ENCODE measurements around the gene ZBTB24. TPM values are rescaled to one million over a fixed set of nuclear protein-coding genes. Genes with fewer than 3 reads are reported as not detected.

The ZBTB24 gene
- total RNA-seq, 6 experiments from 2014 or later = 5.7 to 6.3 (median 6.1) TPM

DNA sequence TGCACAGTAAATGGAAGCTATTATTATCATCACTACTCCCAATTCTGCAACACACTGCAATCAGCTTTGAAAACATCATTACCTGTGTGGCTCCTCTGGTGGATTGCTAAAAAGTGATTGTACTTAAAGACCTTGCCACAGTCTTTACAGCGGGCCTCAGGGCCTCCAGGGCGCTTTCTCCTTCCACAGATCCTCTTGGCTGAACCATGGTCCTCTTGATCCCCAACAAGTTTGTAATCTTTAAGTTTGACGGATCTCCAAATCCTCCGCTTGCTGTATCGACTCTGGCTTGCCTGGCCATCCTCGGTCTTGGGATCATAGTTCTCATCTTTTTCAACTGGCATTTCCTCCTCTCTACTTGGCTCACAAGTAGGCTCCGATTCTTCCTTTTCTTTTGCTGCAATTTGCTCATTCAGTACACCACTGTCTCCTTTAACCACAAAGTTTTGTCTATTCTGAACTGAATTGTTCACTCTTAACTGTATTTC is 2.0 kb downstream of the ZBTB24 start:
- Mint-ChIP-seq H3K9me3 (no peaks in the 10 kb centered on the region), H3K36me3 (ENCODE audit: low read depth) (peaks cover 43% of the 10 kb centered on the region), H3K27me3 (ENCODE audit: insufficient read depth) (peaks cover 3% of the 10 kb centered on the region; the same call in 1 of the 2 replicates), H3K4me1 (ENCODE audit: low read depth) (peaks cover 58% of the 10 kb centered on the region), H3K4me3 (peak overlapping the region; percentile 50), H3K27ac (no peak overlapping the region)
- TF ChIP-seq CTCF (IDR thresholded peaks at IDR 0.05) = no peak
- no peak for DNase-seq

GRCh38 chr6:109478841-109479624 is 4.0 kb downstream of the ZBTB24 start:
- no peaks in the 10 kb centered on the region for H3K9me3 Mint-ChIP-seq
- peak overlapping the region; percentile 14 for H3K27ac Mint-ChIP-seq
- peaks cover 53% of the 10 kb centered on the region for H3K36me3 Mint-ChIP-seq (ENCODE audit: low read depth)
- no peaks in the 10 kb centered on the region for H3K27me3 Mint-ChIP-seq (ENCODE audit: insufficient read depth)
- no peak for TF ChIP-seq CTCF (IDR thresholded peaks at IDR 0.05)
- peaks cover 57% of the 10 kb centered on the region for H3K4me1 Mint-ChIP-seq (ENCODE audit: low read depth)
- DNase-seq = no peak
- H3K4me3 Mint-ChIP-seq = peak overlapping the region; percentile 77

DNA sequence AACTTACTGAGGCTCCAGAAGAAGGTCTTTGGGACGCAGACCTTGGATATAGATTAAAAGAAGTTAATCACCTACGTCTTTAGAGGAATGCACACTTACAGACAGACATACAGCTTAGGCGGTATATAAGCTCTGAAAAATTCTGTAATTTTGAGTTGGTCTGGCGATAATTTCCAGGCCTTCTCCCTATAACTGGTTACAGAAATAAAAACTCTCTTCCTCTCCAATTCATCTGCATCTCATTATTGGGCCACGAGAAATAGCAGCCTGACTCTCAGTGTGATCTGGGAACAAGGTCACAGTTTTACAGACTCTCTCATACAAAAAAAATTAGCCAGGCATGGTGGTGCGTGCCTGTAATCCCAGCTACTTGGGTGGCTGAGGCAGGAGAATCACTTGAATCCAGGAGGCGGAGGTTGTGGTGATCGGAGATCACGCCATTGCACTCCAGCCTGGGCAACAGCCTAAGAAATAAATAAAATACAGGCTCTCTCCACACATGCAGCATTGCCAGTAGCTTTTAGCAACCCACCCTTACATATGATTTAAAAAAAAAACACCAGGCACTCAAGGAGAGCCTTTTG is 4.7 kb downstream of the ZBTB24 start:
- no peak for DNase-seq
- Mint-ChIP-seq H3K9me3 (no peaks in the 10 kb centered on the region), H3K4me3 (peak overlapping the region; percentile 77), H3K4me1 (ENCODE audit: low read depth) (peaks cover 52% of the 10 kb centered on the region), H3K36me3 (ENCODE audit: low read depth) (peaks cover 57% of the 10 kb centered on the region), H3K27ac (peak overlapping the region; percentile 14), H3K27me3 (ENCODE audit: insufficient read depth) (no peaks in the 10 kb centered on the region)
- TF ChIP-seq CTCF (IDR thresholded peaks at IDR 0.05) = no peak

GRCh38 chr6:109477725-109478124 is 5.3 kb downstream of the ZBTB24 start:
- no peaks in the 10 kb centered on the region for H3K9me3 Mint-ChIP-seq
- H3K27me3 Mint-ChIP-seq (ENCODE audit: insufficient read depth) = no peaks in the 10 kb centered on the region
- peaks cover 63% of the 10 kb centered on the region for H3K36me3 Mint-ChIP-seq (ENCODE audit: low read depth)
- no peak for TF ChIP-seq CTCF (IDR thresholded peaks at IDR 0.05)
- peak overlapping the region; percentile 3; the same call in 1 of the 2 replicates for H3K27ac Mint-ChIP-seq
- peaks cover 51% of the 10 kb centered on the region for H3K4me1 Mint-ChIP-seq (ENCODE audit: low read depth)
- DNase-seq = no peak
- no peak overlapping the region for H3K4me3 Mint-ChIP-seq

DNA sequence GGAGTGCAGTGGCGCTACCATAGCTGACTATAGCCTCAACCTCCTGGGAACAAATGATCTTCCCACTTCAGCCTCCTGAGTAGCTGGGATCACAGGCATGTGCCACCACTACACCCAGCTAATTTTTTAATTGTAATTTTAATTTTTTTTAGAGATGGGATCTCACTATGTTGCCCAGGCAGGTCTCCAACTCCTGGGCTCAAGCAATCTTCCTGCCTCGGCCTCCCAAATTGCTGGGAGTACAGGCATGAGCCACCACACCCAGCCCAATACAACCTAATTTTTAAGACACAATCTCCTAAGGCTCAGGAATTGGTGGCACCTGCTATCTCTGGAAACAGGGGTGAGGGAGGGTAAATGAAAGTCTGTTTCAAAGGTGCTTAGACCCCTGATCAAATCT is 5.8 kb downstream of the ZBTB24 start:
- Mint-ChIP-seq H3K36me3 (ENCODE audit: low read depth) (peaks cover 62% of the 10 kb centered on the region), H3K27ac (no peak overlapping the region), H3K27me3 (ENCODE audit: insufficient read depth) (no peaks in the 10 kb centered on the region), H3K9me3 (no peaks in the 10 kb centered on the region), H3K4me3 (no peak overlapping the region), H3K4me1 (ENCODE audit: low read depth) (peaks cover 46% of the 10 kb centered on the region)
- TF ChIP-seq CTCF (IDR thresholded peaks at IDR 0.05) = no peak
- DNase-seq = no peak
